Placental pericyte (primary cell): ENCODE data around the gene ADGRE2. TPM values are rescaled to one million over a fixed set of nuclear protein-coding genes. Genes with fewer than 3 reads are reported as not detected.

Experiments
- small RNA-seq: library from RNA; depleted of rRNA; stranded (forward); fragments of <200 nt; gene quantifications from one replicate; pipeline ENCODE3, GENCODE V24; 2012; ENCODE audit warnings: low replicate concordance
- total RNA-seq: library from RNA; depleted of rRNA; stranded (reverse); fragments of >200 nt; gene quantifications from 2 replicates; pipeline ENCODE4 v1.2.3, GENCODE V29; 2012

Gene ADGRE2
- 1.3 and 8.7 TPM in 2 replicates for total RNA-seq

DNA sequence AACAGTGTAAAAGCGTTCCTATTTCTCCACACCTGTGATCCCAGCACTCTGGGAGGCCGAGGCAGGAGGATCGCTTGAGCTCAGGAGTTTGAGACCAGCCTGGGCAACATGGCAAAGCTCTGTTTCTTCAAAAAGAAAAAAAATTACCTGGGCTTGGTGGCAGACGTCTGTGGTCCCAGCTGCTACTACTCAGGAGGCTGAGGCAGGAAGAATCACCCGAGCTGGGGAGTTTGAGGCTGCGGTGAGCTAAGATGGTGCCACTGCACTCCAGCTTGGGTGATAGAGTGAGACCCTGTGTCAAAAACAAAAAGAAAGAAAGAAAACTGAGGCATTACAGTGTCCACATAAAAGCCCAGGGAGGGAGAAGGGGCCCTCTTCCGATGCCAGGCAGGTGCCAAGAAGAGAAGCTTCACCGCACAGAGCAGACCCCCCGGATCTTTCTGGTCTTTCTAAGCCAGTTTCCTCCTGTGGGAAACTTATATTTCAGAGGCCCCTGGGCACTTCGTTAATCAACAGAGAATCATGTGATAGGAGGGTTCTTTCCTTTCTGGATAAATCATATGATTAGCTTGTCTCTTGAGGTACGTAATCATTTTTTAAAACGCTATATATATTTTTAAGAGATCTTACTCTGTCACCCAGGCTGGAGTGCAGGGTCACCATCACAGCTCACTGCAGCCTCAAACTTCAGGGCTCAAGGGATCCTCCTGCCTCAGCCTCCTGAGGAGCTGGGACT is at the start of gene ADGRE2:
TSS of gene ADGRE2 (minus strand) at position 451 of the 736 bp plus-strand sequence. CDS start 1,804 bp downstream, outside the sequence.

DNA sequence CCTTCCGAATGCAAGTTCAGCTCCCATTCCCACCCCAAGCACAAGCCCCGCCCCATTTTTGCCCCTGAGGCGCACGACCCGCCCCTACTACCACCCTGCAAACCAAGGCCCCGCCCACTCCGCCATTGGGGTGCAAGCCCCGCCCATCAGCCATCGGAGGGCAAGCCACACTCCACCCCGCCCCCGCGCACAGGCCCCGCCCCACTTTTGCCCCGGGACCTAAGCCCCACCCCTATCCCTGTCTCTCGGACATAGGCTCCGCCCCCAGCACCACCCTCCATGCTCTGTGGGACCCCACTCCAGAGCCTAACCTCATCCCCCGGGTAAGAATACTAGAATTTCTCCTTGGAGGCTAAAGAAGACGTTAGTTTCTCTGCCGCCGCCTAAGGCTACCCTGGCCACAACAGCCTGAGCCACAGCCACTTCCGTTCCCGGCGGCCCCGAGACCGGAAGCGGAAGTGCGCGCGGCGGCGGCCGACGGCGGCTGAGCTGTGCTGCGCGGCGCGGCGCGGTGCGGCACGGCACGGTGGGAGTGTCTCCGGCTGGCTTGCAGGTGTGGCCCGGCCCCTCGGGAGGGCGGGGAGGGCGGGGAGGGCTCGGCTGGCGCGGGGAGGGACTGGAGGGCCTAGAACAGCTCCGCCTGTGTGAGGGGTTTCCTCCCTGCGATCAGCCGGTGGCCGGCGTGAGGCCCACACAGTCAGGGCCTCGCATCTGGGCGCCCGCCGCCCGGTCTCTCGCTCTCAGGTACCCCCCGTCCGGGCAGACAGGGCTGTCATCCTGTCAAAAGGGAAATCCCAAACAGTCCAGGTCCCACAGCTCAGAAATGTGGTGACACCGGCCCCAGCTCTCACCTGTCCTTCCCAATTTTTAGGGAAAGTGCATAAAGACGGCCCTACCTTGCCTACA is 88.5 kb downstream of the ADGRE2 start, which contains the start of gene ZNF333:
TSS of gene ZNF333 (plus strand) at position 451 of the 906 bp plus-strand sequence. CDS start 3,444 bp downstream, outside the sequence.

Small RNA genes within 50 kb of the gene (small RNA-seq; reads per million reads assigned to genes)
- not detected for gene AC005255.1

Other genes starting within 250 kb of the ADGRE2 start
- 39.8 and 40.9 TPM in 2 replicates for gene TECR, start 249.0 kb downstream of the ADGRE2 start, total RNA-seq
- gene NDUFB7, start 206.5 kb downstream of the ADGRE2 start, total RNA-seq = 170 and 187 TPM in 2 replicates
- 0.14 TPM in 1 of 2 replicates, not detected in the other for gene CLEC17A, start 195.5 kb downstream of the ADGRE2 start, total RNA-seq
- gene ADGRE3, start 103.7 kb downstream of the ADGRE2 start, total RNA-seq = 0.14 TPM in 1 of 2 replicates, not detected in the other
- 11.5 and 25.4 TPM in 2 replicates for gene ZNF333, start 88.5 kb downstream of the ADGRE2 start, total RNA-seq
- not detected in 2 replicates for gene OR7A5, start 56.6 kb upstream of the ADGRE2 start, total RNA-seq
- not detected in 2 replicates for gene OR7C1, start 56.6 kb upstream of the ADGRE2 start, total RNA-seq
- not detected in 2 replicates for gene OR7A10, start 70.4 kb upstream of the ADGRE2 start, total RNA-seq
- not detected in 2 replicates for gene OR7A17, start 107.6 kb upstream of the ADGRE2 start, total RNA-seq
- not detected in 2 replicates for gene OR7C2, start 162.9 kb upstream of the ADGRE2 start, total RNA-seq
- not detected in 2 replicates for gene SLC1A6, start 201.3 kb upstream of the ADGRE2 start, total RNA-seq